H1 (cell line): Measurements from ENCODE around the gene SPRYD3. TPM values are rescaled to one million over a fixed set of nuclear protein-coding genes. Genes with fewer than 3 reads are reported as not detected.

ENCODE experiments used
- GTF2F1 ChIP-seq: IDR thresholded peaks from 2 replicates; pipeline ENCODE4 v1.6.1; 2012; ENCODE audit warnings: low read depth, low read length, improper control_type of control experiment, borderline replicate concordance
- POLR2AphosphoS5 ChIP-seq: IDR thresholded peaks from 2 replicates; pipeline ENCODE4 v1.6.1; 2011; ENCODE audit warnings: low read depth, low read length
- TCF12 ChIP-seq: IDR thresholded peaks from 2 replicates; pipeline ENCODE4 v1.6.1; 2011; ENCODE audit warnings: low read depth, mild to moderate bottlenecking, low read length
- polyA plus RNA-seq, 7 experiments: library from polyadenylated mRNA; depleted of rRNA in 3 of 7; stranded (reverse) in 5 of 7; unstranded in 2 of 7; fragments of >200 nt in 5 of 7; fragments of 200-250 nt in 2 of 7; gene quantifications; 1 replicate in 5 of 7; 2 replicates in 1 of 7; 4 replicates in 1 of 7; pipeline versions ENCODE4 v1.2.1 to v1.2.3, GENCODE V29; 2011 to 2013; ENCODE audit warnings: missing spikeins in 2 of 7, mixed read lengths in 2 of 7
- total RNA-seq: library from RNA; stranded (reverse); fragmentation: NEBNext Ultra II Directional; extraction: Animal tissue kit (Norgen Biotek cat#: 25700); gene quantifications from 2 replicates; pipeline ENCODE4 v1.2.1, GENCODE V29; 2021
- TF ChIP-seq, protein P1 (sequence below): fragments of 300-600 bp; sonication (generic); IDR thresholded peaks from 2 replicates; pipeline ENCODE4 v1.7.1; 2012; ENCODE audit warnings: low read length, moderate library complexity, mild to moderate bottlenecking, inconsistent platforms; ENCODE audit not compliant: insufficient replicate concordance

The SPRYD3 gene
- total and polyA plus RNA-seq, 2 of the 8 experiments (the other 6 are each of a cell fraction or from before 2014, with no cell fraction given), result 6.8 to 8.0 TPM

DNA sequence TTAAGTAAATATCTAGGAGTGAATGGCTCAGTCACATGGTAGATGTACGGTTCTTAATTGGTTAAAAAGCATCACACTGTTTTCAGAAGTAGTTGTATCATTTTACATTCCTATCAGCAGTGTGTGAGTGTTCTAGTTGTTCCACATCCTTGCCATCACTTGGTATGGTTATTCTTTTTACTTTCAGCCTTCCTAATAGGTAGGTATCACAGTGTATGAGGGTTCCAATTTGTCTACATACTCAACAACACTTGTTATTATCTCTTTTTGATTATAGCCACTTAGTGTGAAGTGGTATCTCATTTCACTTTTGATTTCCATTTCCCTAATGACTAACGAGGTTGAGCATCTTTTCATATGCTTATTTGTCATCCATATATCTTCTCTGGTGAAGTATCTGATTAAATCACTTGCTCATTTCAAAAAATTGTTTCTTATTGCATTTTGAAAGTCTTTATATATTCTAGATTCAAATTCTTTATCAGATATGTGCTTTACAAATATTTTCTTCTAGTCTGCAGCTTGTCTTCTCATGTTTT lies 3.5 kb upstream of the SPRYD3 start (continued):
- TF ChIP-seq, protein P1, sequence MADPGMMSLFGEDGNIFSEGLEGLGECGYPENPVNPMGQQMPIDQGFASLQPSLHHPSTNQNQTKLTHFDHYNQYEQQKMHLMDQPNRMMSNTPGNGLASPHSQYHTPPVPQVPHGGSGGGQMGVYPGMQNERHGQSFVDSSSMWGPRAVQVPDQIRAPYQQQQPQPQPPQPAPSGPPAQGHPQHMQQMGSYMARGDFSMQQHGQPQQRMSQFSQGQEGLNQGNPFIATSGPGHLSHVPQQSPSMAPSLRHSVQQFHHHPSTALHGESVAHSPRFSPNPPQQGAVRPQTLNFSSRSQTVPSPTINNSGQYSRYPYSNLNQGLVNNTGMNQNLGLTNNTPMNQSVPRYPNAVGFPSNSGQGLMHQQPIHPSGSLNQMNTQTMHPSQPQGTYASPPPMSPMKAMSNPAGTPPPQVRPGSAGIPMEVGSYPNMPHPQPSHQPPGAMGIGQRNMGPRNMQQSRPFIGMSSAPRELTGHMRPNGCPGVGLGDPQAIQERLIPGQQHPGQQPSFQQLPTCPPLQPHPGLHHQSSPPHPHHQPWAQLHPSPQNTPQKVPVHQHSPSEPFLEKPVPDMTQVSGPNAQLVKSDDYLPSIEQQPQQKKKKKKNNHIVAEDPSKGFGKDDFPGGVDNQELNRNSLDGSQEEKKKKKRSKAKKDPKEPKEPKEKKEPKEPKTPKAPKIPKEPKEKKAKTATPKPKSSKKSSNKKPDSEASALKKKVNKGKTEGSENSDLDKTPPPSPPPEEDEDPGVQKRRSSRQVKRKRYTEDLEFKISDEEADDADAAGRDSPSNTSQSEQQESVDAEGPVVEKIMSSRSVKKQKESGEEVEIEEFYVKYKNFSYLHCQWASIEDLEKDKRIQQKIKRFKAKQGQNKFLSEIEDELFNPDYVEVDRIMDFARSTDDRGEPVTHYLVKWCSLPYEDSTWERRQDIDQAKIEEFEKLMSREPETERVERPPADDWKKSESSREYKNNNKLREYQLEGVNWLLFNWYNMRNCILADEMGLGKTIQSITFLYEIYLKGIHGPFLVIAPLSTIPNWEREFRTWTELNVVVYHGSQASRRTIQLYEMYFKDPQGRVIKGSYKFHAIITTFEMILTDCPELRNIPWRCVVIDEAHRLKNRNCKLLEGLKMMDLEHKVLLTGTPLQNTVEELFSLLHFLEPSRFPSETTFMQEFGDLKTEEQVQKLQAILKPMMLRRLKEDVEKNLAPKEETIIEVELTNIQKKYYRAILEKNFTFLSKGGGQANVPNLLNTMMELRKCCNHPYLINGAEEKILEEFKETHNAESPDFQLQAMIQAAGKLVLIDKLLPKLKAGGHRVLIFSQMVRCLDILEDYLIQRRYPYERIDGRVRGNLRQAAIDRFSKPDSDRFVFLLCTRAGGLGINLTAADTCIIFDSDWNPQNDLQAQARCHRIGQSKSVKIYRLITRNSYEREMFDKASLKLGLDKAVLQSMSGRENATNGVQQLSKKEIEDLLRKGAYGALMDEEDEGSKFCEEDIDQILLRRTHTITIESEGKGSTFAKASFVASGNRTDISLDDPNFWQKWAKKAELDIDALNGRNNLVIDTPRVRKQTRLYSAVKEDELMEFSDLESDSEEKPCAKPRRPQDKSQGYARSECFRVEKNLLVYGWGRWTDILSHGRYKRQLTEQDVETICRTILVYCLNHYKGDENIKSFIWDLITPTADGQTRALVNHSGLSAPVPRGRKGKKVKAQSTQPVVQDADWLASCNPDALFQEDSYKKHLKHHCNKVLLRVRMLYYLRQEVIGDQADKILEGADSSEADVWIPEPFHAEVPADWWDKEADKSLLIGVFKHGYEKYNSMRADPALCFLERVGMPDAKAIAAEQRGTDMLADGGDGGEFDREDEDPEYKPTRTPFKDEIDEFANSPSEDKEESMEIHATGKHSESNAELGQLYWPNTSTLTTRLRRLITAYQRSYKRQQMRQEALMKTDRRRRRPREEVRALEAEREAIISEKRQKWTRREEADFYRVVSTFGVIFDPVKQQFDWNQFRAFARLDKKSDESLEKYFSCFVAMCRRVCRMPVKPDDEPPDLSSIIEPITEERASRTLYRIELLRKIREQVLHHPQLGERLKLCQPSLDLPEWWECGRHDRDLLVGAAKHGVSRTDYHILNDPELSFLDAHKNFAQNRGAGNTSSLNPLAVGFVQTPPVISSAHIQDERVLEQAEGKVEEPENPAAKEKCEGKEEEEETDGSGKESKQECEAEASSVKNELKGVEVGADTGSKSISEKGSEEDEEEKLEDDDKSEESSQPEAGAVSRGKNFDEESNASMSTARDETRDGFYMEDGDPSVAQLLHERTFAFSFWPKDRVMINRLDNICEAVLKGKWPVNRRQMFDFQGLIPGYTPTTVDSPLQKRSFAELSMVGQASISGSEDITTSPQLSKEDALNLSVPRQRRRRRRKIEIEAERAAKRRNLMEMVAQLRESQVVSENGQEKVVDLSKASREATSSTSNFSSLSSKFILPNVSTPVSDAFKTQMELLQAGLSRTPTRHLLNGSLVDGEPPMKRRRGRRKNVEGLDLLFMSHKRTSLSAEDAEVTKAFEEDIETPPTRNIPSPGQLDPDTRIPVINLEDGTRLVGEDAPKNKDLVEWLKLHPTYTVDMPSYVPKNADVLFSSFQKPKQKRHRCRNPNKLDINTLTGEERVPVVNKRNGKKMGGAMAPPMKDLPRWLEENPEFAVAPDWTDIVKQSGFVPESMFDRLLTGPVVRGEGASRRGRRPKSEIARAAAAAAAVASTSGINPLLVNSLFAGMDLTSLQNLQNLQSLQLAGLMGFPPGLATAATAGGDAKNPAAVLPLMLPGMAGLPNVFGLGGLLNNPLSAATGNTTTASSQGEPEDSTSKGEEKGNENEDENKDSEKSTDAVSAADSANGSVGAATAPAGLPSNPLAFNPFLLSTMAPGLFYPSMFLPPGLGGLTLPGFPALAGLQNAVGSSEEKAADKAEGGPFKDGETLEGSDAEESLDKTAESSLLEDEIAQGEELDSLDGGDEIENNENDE, result no peak
- no peak for TF ChIP-seq GTF2F1
- no peak for TF ChIP-seq TCF12
- TF ChIP-seq POLR2AphosphoS5, result no peak
- TF ChIP-seq, all 59 proteins: peak for 0
